Measurements from ENCODE around the gene TLN1.

TLN1 gene

GRCh38 chr9:35729700-35730485 lies 2.1 kb downstream of the TLN1 start:
- in situ Hi-C loops (cut with MboI; ENCODE audit: low sequenced_read_pairs): loop anchor here (10.0 kb wide), 1 partner anchor 55 kb away; no protein-coding TSS in a partner anchor

GRCh38 chr9:35729101-35729500 lies 2.9 kb downstream of the TLN1 start:
- in situ Hi-C loops (cut with MboI; ENCODE audit: low sequenced_read_pairs): loop anchor here (10.0 kb wide), 1 partner anchor 56 kb away; no protein-coding TSS in a partner anchor

- in situ Hi-C loops (cut with MboI; ENCODE audit: low sequenced_read_pairs): loop anchor here (10.0 kb wide), 1 partner anchor 56 kb away; no protein-coding TSS in a partner anchor
Measured at GRCh38 chr9:35728041-35728971, 3.7 kb downstream of the TLN1 start.

GRCh38 chr9:35727676-35728040 lies 4.3 kb downstream of the TLN1 start:
- in situ Hi-C loops (cut with MboI; ENCODE audit: low sequenced_read_pairs): loop anchor here (10.0 kb wide), 1 partner anchor 57 kb away; no protein-coding TSS in a partner anchor

- in situ Hi-C loops (cut with MboI; ENCODE audit: low sequenced_read_pairs): loop anchor here (10.0 kb wide), 1 partner anchor 58 kb away; no protein-coding TSS in a partner anchor
Measured at GRCh38 chr9:35726931-35727330, 5.1 kb downstream of the TLN1 start.

- in situ Hi-C loops (cut with MboI; ENCODE audit: low sequenced_read_pairs): loop anchor here (10.0 kb wide), 1 partner anchor 59 kb away; no protein-coding TSS in a partner anchor
Measured at GRCh38 chr9:35725362-35725761, 6.6 kb downstream of the TLN1 start.

GRCh38 chr9:35723908-35724307 lies 8.1 kb downstream of the TLN1 start:
- in situ Hi-C loops (cut with MboI; ENCODE audit: low sequenced_read_pairs): loop anchor here (10.0 to 25.0 kb wide), 2 partner anchors 61 to 662 kb away; partner anchors contain the start of gene VCP

GRCh38 chr9:35723426-35723825 lies 8.6 kb downstream of the TLN1 start:
- in situ Hi-C loops (cut with MboI; ENCODE audit: low sequenced_read_pairs): loop anchor here (10.0 to 25.0 kb wide), 2 partner anchors 61 to 661 kb away; partner anchors contain the start of gene VCP

GRCh38 chr9:35719546-35719945 lies 12.4 kb downstream of the TLN1 start:
- in situ Hi-C loops (cut with MboI; ENCODE audit: low sequenced_read_pairs): loop anchor here (25.0 kb wide), 1 partner anchor 657 kb away; the partner anchor contains the start of gene VCP

GRCh38 chr9:35718721-35719511 lies 13.1 kb downstream of the TLN1 start:
- in situ Hi-C loops (cut with MboI; ENCODE audit: low sequenced_read_pairs): loop anchor here (25.0 kb wide), 1 partner anchor 657 kb away; the partner anchor contains the start of gene VCP

- in situ Hi-C loops (cut with MboI; ENCODE audit: low sequenced_read_pairs): loop anchor here (25.0 kb wide), 1 partner anchor 655 kb away; the partner anchor contains the start of gene VCP
Measured at GRCh38 chr9:35717132-35717870, 14.7 kb downstream of the TLN1 start.

GRCh38 chr9:35716230-35716629 lies 15.8 kb downstream of the TLN1 start:
- in situ Hi-C loops (cut with MboI; ENCODE audit: low sequenced_read_pairs): loop anchor here (25.0 kb wide), 1 partner anchor 654 kb away; the partner anchor contains the start of gene VCP

- in situ Hi-C loops (cut with MboI; ENCODE audit: low sequenced_read_pairs): loop anchor here (25.0 kb wide), 1 partner anchor 652 kb away; the partner anchor contains the start of gene VCP
Measured at GRCh38 chr9:35714579-35715252, 17.3 kb downstream of the TLN1 start.

- in situ Hi-C loops (cut with MboI; ENCODE audit: low sequenced_read_pairs): loop anchor here (25.0 kb wide), 1 partner anchor 652 kb away; the partner anchor contains the start of gene VCP
Measured at GRCh38 chr9:35714123-35714522, 17.9 kb downstream of the TLN1 start.

- in situ Hi-C loops (cut with MboI; ENCODE audit: low sequenced_read_pairs): loop anchor here (25.0 kb wide), 1 partner anchor 651 kb away; the partner anchor contains the start of gene VCP
Measured at GRCh38 chr9:35713578-35713977, 18.4 kb downstream of the TLN1 start.

GRCh38 chr9:35712762-35713400 lies 19.1 kb downstream of the TLN1 start:
- in situ Hi-C loops (cut with MboI; ENCODE audit: low sequenced_read_pairs): loop anchor here (25.0 kb wide), 1 partner anchor 651 kb away; the partner anchor contains the start of gene VCP

GRCh38 chr9:35711501-35712428 lies 20.2 kb downstream of the TLN1 start:
- in situ Hi-C loops (cut with MboI; ENCODE audit: low sequenced_read_pairs): loop anchor here (25.0 kb wide), 1 partner anchor 649 kb away; the partner anchor contains the start of gene VCP
